GM13976 (cell line): Measurements from ENCODE around the gene STK39.

ENCODE experiments used
- DNase-seq: peaks from one replicate; pipeline ENCODE4 v3.0.0; 2012; ENCODE audit warnings: low spot score
- in situ Hi-C: fragments of 300-500 bp; cut with MboI; formaldehyde crosslinking; loops from one replicate; pipeline ENCODE4 v1.12.0; 2022; ENCODE audit warnings: low sequenced_read_pairs, mixed read lengths, inconsistent platforms; ENCODE audit not compliant: unreplicated experiment
- TF ChIP-seq, protein P1 (sequence below): IDR thresholded peaks from 2 replicates; pipeline ENCODE4 v1.5.1; 2012; ENCODE audit warnings: borderline replicate concordance, mild to moderate bottlenecking; ENCODE audit not compliant: insufficient read depth; ENCODE audit errors: extremely low read depth, missing control alignments, control extremely low read depth

The STK39 gene

DNA sequence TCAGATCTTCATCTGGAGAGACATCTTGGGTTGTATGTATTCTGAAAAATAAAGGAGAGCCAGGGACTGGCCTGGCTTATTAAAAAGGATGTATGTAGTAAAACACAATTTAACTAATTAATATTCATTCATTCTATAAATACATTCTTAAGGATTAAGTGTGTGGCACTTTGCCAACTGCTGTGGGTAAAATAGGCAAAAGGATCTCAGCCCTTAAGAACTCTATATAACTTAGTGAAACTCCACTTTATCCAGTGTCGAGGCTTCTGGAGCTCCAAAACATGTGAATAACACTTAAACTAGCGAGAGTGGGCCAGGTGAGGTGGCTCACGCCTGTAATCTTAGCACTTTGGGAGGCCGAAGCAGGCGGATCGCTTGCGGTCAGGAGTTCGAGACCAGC, 7.7 kb upstream of the STK39 start:
- TF ChIP-seq, protein P1, sequence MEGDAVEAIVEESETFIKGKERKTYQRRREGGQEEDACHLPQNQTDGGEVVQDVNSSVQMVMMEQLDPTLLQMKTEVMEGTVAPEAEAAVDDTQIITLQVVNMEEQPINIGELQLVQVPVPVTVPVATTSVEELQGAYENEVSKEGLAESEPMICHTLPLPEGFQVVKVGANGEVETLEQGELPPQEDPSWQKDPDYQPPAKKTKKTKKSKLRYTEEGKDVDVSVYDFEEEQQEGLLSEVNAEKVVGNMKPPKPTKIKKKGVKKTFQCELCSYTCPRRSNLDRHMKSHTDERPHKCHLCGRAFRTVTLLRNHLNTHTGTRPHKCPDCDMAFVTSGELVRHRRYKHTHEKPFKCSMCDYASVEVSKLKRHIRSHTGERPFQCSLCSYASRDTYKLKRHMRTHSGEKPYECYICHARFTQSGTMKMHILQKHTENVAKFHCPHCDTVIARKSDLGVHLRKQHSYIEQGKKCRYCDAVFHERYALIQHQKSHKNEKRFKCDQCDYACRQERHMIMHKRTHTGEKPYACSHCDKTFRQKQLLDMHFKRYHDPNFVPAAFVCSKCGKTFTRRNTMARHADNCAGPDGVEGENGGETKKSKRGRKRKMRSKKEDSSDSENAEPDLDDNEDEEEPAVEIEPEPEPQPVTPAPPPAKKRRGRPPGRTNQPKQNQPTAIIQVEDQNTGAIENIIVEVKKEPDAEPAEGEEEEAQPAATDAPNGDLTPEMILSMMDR = no peak
- DNase-seq = no peak
- in situ Hi-C loops = no loop called here

GRCh38 chr2:168254158-168254935, 7.0 kb upstream of the STK39 start:
- in situ Hi-C loops = no loop called here
- TF ChIP-seq, protein P1 = no peak
- DNase-seq = no peak

GRCh38 chr2:168253379-168253778, 6.0 kb upstream of the STK39 start:
- DNase-seq = no peak
- in situ Hi-C loops = no loop called here
- TF ChIP-seq, protein P1 = no peak

- no peak for DNase-seq
- in situ Hi-C loops = no loop called here
- TF ChIP-seq, protein P1 = no peak
Observed at GRCh38 chr2:168252976-168253375, 5.6 kb upstream of the STK39 start.

DNA sequence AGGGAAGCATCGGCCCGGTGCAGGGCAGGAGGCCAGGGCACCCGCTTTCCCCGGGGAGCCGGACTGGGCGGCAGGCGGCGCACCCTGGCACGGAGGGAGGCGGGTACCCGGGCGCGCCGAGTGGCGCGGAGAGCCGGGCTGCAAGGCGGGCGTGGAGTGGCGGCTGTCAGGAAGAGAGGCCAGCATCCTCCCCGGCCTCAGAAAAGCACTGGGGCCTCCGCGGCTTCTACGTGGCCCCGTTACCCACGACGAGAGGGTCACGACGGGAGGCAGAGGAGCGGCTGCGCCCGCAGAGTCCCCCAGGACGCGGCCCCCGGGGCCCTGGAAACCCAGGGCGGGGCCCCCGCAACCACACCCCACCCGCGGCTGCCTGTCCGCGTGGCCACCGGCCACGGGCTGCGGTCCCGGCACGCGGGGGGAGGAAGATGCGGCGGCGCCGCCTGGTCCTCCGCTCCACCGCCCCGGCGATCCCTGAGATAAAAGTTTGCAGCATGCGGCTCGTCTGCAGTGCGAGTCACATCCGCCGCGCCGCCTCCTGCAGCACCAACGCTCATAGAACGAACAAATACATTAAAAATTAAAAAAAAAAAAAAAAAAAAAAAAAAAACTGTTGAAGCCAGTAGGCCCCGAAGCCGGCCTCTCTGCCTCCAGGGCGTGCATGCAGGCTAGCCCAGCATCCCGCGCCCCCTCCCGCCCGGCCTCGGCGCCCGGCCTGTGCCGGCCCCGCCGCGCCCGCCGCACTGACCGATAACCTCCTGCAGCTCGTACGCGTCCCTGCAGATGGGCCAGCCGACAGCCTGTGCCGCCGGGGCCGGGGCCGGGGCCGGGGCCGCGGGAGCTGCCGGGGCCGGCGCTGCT, 683 bp downstream of the STK39 start:
- DNase-seq = peak; percentile 63
- TF ChIP-seq, protein P1 = no peak
- in situ Hi-C loops = no loop called here

DNA sequence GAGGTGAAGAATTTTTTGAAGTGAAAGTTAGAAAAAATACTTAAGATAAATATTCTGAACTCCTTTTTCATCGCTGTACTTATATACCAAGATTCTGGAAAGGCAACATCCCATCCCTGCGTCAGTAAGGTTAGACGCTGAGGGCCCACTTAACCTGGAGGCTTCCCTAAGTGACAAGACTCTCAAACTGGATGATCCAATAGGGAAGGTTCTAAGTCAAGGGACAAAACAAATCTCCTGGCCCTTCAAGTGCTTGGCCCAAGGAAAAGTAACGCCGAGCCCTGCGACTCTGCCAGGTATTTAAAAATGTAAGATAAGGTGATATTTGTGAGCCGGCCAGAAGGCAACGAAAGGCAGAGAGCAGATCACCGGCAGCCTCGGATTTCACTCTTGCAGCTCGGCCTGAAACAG, 1.3 kb downstream of the STK39 start:
- in situ Hi-C loops = no loop called here
- TF ChIP-seq, protein P1 = no peak
- no peak for DNase-seq
